RWPE2 (cell line): ENCODE measurements around the gene TMEM129.

ENCODE experiments used
- ATAC-seq: fragments of 200-7000 bp; cut with Tn5 transposase; 3 replicates; pipeline ENCODE4 v1.9.1; 2021; ENCODE audit warnings: low read depth
- DNase-seq: peaks from one replicate; pipeline ENCODE4 v3.0.0-alpha.2; 2020; ENCODE audit warnings: low spot score
- H3K27ac ChIP-seq: fragments of 450-650 bp; 2 replicates; pipeline ENCODE4 v1.5.1; 2017; ENCODE audit warnings: mild to moderate bottlenecking; ENCODE audit not compliant: poor library complexity, severe bottlenecking
- H3K27me3 ChIP-seq: fragments of 250-450 bp; sonication (Bioruptor Pico); 2 replicates; pipeline ENCODE4 v1.5.1; 2021; ENCODE audit warnings: mild to moderate bottlenecking, moderate library complexity; ENCODE audit not compliant: insufficient read depth, poor library complexity, severe bottlenecking
- H3K36me3 ChIP-seq: fragments of 250-450 bp; sonication (Bioruptor Pico); 2 replicates; pipeline ENCODE4 v1.5.1; 2020; ENCODE audit warnings: low read depth, mild to moderate bottlenecking, moderate library complexity
- H3K4me1 ChIP-seq: fragments of 250-450 bp; sonication (Bioruptor Pico); 2 replicates; pipeline ENCODE4 v1.5.1; 2021; ENCODE audit warnings: mild to moderate bottlenecking, moderate library complexity; ENCODE audit not compliant: insufficient read depth, poor library complexity, severe bottlenecking
- H3K4me3 ChIP-seq: fragments of 250-450 bp; sonication (Bioruptor Pico); 2 replicates; pipeline ENCODE4 v1.5.1; 2021; ENCODE audit warnings: mild to moderate bottlenecking, moderate library complexity; ENCODE audit not compliant: severe bottlenecking
- H3K9me3 ChIP-seq: fragments of 250-450 bp; sonication (Bioruptor Pico); 2 replicates; pipeline ENCODE4 v1.5.1; 2021; ENCODE audit warnings: mild to moderate bottlenecking, moderate library complexity; ENCODE audit not compliant: severe bottlenecking
- CTCF ChIP-seq: fragments of 450-650 bp; IDR thresholded peaks from one replicate; pipeline ENCODE4 v1.5.1; 2017; ENCODE audit warnings: mild to moderate bottlenecking, moderate library complexity; ENCODE audit not compliant: poor library complexity, severe bottlenecking

Gene TMEM129

GRCh38 chr4:1715002-1715758, 5.9 kb downstream of the TMEM129 start:
- DNase-seq, result no peak
- no peak overlapping the region for H3K4me3 ChIP-seq
- H3K9me3 ChIP-seq, result no peaks in the 10 kb centered on the region
- TF ChIP-seq CTCF, result no peak
- H3K36me3 ChIP-seq, result peaks cover 24% of the 10 kb centered on the region
- H3K4me1 ChIP-seq, result peaks cover 3% of the 10 kb centered on the region
- H3K27me3 ChIP-seq, result no peaks in the 10 kb centered on the region
- ATAC-seq, result no peak
- no peak overlapping the region for H3K27ac ChIP-seq

- H3K27me3 ChIP-seq, result no peaks in the 10 kb centered on the region
- peaks cover 4% of the 10 kb centered on the region for H3K4me1 ChIP-seq
- ATAC-seq (no peak), DNase-seq (no peak)
- H3K36me3 ChIP-seq, result peaks cover 32% of the 10 kb centered on the region
- H3K27ac ChIP-seq, result peak overlapping the region; percentile 85
- no peaks in the 10 kb centered on the region for H3K9me3 ChIP-seq
- no peak overlapping the region for H3K4me3 ChIP-seq
- TF ChIP-seq CTCF, result no peak
Observed at GRCh38 chr4:1714303-1715001, 6.7 kb downstream of the TMEM129 start.

GRCh38 chr4:1713003-1713851, 7.9 kb downstream of the TMEM129 start:
- DNase-seq (peak; percentile 79), ATAC-seq (peak; percentile 11)
- Histone ChIP-seq H3K27ac (peak overlapping the region; percentile 85), H3K36me3 (peaks cover 35% of the 10 kb centered on the region), H3K27me3 (no peaks in the 10 kb centered on the region), H3K4me1 (peaks cover 4% of the 10 kb centered on the region), H3K4me3 (peak overlapping the region; percentile 79), H3K9me3 (no peaks in the 10 kb centered on the region)
- TF ChIP-seq CTCF, result no peak

GRCh38 chr4:1712216-1713002, 8.7 kb downstream of the TMEM129 start, which contains the start of gene SLBP:
Gene SLBP, minus strand, starts transcription at chr4:1712319. Its CDS starts 131 bp downstream, at chr4:1712188.
- Histone ChIP-seq H3K27ac (peak within 1 kb of the TSS; percentile 85), H3K27me3 (no peaks in the 10 kb centered on the region), H3K9me3 (no peaks in the 10 kb centered on the region), H3K4me1 (peaks cover 4% of the 10 kb centered on the region), H3K4me3 (peak within 1 kb of the TSS; percentile 79), H3K36me3 (peaks cover 36% of the 10 kb centered on the region)
- ATAC-seq, result peak; percentile 85
- no peak for TF ChIP-seq CTCF
- peak; percentile 98 for DNase-seq
